Measurements from ENCODE around the gene SGMS1.
"Not testable (repeated sequence)": the region's sequence is repeated elsewhere in the genome, so short reads cannot be mapped to it uniquely, and the experiment has no call there.

SGMS1 gene

DNA sequence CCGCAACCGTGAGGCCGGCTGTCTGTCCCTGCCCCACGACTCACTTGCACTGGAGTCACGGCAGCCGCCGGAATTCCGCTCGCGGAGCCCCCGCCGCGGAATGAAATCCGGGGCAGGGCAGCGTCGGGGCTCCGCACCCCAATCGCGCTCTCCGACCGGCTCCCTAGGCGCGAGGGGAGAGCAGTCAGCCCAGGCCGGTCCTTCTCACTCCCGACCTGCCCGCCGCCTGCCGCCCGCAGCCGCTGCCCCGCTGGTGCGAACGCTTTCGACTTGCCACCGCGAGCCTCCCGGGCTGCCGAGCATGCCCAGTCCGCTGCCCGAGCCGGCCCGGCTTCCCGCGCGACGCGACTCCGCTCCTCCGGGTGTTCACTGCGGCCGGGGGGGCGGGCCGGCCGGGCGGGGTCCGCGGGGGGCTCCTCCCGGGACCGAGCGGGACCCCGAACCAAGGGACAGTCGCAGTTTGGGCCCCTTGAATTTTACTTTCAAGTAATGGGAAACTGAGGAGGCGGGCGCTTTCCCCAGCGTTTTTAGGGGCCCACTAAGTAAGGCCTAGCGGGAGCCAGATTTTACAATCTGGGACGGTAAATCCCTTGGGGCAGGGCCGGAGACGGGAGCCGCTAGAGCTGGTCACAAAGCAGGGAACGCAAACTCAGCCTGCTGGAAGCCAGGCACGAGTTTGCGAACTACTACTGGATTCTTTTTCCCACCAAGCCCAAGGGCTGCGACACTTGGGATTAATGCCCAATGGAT is at the start of gene SGMS1:
Gene SGMS1, minus strand, starts transcription at position 294 of the 750 bp plus-strand sequence. CDS start 279,842 bp downstream, outside the sequence.
- peak; percentile 69 for DNase-seq

DNA sequence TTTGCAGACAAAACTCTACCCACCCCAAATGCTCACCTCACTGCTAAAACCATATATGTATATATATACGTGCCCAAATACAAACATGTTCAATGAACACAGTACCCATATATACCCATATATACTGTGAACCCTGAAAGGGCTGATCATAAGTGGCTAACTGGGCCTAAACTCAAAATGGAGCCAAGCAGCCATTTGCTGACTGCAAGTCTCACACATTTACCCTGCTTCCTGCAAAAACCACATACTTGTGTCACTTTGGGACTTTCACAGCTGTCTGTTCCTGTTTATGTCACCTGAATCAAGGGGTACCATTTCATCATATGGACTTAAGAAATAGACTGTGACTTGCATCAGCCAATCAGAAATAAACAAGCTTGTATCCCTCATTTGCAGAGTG is 48.4 kb upstream of the SGMS1 start:
- not testable (repeated sequence) for DNase-seq

DNA sequence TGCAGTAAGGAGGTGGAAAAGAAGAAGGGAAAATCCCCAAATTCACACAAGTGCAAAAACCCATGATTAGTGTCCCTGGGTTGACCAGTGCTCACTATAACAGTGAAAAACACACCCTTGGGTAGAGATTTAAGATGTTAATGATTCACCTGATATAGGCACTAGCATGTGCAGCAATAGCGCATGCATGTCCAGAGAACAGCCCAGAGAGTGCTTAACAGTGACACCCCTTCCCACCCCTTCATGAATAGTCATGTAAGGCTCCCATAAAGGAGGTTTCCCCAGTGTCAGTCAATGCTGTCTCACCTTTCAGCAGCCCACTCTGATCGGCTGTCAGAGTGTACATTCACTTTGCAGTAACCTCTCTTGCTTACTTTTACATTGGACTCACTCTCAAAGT is 47.9 kb upstream of the SGMS1 start:
- not testable (repeated sequence) for DNase-seq

DNA sequence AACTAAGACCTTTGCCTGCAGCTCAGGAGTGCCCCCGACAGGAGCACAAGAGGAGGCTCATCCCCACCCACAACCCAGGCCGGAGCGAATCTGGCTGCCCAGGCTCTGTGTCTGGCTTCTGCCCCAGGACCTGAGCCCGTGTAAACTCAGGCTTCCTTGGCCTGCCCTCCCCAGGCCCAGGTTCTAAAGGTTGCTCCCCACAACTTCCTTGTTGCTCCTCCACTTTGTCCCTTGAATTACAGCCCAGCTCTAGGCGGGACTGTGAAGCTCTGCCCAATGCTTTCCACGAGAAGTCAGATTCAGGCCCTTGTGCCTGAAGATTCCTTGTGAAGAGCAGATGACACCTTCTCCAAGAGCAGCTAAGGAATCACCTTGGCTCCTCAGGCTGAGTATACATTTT is 46.2 kb upstream of the SGMS1 start:
- not testable (repeated sequence) for DNase-seq

DNA sequence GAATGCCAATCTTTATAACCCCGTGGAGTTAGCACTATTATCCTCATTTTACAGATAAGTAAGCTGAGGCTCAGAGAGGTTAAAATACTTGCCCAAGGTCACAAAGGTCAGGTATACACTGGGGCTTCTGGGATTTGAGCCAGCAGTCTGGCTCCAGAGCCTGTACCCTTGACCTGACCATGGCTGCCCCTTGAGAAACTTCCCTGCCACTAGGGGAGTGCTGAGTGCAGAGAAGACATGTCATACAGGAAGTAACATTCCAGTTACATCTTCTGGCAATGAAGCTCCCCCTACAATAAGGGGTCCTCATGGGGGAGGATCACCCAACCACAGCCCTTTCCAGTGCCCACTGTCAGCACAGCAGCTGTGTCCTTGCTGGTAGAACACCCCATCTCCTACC is 43.6 kb upstream of the SGMS1 start:
- not testable (repeated sequence) for DNase-seq

DNA sequence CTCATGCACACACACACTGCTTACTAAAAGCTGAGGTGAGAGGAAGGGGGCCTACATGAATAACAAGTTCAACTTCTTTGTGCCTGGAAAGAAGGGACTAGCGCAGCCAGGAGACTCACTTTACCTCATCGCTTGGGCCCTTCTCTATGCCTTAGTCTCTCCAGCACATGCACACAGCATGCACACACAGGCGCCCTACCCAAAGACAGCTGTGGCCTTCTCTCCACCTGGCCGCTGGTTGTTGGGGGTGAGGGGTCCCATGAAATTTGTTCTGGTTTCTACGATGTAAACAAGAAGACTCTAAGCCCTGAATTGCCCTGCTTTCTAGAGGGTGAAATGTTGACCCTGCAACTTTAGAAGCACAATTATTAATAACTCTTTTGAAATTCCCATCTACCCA is 38.7 kb upstream of the SGMS1 start:
- not testable (repeated sequence) for DNase-seq

DNA sequence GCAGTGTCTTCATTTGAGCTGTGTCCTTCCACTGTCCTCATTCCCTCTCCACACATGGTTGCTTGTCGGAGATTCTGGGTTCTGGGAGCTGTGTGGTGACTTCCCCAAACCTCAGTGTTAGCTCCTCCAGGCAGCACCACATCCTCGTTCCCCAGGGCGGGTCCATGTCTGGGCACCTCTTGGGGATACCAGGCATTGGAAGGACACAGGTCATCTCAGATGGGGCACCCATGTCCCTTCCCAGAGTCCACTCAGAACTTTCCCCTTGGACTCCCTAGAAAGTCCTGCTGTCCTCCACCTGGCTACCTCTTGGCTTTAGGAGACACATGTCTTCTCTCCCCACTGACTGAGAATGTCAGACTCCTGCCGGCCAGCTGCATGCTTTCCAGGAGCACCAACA is 37.8 kb upstream of the SGMS1 start:
- DNase-seq = not testable (repeated sequence)

DNA sequence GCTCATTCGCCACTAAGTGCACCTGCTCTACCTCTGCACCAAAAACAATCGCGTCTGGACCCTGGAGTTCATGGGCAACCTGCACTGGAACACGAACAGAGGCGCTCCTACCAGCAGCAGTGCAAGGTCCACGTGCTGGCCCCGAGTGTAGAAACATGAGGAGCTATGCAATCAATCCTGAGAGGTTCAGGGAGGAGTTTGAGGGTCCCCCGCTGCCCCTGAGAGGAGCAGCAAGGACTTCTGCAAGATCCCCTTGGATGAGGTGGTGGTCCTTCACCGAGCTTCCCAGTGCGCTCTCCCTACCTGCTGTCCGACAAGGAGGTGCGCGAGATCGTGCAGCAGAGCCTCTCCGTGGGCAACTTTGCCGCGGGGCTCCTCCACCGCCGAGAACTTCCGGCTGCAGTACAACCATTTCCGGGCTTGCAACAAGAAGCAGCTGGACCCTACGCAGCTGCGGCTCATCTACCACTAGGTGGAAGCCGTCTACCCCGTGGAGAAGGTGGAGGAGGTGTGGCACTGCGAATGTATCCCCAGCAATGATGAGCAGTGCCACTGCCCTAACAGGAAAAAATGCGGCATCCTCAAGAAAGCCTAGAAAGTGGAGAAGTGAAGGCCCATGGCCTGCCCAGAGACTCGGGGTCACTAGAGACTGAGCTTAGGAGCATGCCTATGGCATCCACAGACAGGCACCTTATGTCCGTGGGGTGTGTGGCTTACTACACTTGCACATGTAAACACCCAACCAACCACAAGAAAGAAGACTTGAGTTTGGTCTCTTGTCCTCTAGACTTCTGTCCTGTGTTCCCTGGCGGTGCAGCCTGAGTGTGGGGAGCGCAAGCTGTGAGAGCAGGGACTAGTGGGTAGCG is 36.3 kb upstream of the SGMS1 start:
- DNase-seq = not testable (repeated sequence)

DNA sequence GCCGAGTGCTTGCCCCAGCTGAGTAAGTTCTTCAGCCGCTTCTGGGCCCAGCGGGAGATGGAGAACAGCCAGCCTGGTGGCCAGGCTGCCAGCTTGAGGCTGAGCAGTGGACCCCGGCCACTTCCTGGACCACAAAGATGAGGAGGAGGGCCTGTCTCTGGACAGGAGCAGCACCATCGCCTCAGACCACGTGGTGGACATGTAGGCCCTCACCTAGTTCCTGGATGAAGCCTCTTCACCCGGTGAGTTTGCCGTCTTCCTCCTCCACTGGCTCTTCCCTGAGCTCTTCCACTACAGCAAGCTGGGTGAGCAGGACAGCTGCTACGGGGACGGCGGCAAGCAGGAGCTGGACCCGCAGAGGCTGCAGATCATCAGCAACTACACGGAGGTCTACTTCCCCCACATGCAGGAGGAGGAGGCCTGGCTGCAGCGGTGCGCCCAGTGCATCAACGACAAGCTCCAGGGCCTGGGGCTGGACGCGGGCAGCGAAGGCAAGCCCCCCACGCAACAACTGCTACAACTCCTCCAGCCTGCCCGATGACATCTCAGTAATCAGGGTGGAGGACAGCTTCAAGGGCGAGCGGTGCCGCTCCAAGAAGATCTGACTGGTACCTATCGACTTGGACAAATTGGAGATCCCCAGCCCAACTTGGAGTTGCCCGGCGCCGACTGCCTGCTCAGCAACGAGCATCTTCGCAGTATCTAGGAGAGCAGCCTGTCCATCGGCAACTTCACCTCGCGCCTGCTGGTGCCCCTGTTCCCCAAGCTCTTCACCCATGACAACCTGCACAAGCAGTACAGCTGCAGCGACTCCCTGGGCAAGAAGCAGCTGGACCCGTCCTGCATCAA is 35.5 kb upstream of the SGMS1 start:
- DNase-seq = not testable (repeated sequence)

DNA sequence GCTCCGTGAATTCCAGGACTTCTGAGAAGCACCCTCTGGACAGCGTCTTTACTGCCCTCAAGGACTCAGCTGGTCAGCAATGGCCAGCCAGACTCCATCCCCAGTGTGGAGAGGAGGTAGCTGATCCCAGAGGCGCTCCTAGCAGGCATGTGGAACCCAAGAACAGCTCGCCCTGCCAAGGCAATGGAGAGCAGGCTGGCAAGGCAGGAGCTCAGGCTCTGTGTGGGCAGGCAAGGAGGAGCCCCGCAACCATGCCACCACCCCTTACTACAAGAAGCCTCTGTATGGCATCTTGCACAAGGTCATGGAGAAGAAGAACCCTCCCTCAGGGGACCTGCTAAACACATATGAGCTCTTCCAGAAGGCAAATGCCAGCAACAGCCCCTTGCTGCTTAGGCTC is 34.4 kb upstream of the SGMS1 start:
- no peak for DNase-seq

DNA sequence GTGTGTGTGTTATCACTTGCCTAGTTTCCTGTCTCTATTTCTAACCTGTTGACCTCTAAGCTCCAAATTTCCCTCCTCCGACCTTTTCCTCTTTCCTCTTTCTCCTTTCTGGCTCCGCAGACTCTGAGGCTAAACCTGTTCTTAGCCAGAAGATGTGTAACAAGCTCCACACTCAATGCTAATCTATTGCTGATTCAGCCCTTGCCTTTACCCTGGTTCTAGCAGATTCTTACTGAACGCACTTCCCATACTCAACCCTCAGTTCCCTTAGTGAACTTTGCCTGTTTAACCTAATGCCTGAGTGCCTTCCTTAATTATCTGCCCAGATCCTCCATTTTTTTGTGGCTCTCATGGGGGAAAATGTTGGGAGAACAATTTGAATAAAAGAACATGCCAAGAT is 30.0 kb upstream of the SGMS1 start:
- no peak for DNase-seq

DNA sequence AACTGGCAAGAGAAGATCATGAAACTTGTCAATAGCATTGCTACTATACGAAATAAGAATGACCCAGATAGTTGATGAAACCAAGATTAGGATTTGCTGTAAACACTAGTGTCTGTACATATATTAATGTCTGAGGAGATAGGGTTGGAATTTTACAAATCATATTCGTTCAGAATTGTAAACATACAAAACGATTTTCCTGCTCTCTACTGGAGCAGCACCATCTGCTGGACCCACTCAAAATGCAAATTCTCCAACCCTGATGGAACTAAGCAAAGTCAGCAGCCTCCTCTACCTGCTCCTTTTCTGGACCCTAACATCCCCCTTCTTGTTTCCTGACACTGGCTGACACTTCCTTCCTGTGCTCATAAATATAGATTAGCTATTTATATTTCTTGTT is 29.4 kb upstream of the SGMS1 start:
- no peak for DNase-seq

DNA sequence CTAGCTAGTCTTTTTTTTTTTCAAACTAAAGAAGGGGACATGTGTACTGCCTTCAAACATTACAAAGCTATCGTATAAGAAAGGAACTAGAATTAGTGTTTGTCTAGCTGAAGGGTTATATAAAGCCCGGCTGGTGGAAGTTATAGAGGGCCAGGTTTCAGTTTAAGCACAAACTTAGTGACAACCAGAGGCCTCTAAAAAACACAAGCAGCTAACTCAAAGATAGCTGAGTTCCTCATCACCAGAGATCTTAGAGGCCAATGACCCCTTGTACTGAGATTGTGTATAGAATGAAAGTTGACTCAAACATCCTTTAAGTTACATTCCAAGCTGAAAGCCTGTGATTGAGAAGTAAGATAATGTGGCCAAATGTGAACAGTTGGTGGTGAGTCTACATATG is 28.1 kb upstream of the SGMS1 start:
- DNase-seq = no peak

DNA sequence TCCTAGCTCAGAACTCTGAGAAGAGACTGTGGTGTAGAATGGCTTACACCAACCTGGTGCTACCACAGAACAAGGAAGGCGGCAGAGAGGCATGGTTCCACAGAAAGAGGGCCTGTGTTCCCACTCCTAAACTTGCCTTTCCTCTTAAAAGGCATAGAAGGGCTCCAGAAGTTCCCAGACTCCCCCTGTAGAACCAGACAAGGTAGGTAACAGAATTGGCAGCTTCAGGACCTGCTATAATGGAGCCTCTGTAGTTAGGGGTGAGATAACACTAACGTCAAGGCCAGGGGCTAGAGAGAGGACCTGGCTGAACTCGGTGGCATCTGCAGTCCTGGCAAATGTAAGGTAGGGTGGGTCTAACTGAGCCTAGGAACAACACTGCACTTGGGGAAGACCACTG is 26.7 kb upstream of the SGMS1 start:
- no peak for DNase-seq

DNA sequence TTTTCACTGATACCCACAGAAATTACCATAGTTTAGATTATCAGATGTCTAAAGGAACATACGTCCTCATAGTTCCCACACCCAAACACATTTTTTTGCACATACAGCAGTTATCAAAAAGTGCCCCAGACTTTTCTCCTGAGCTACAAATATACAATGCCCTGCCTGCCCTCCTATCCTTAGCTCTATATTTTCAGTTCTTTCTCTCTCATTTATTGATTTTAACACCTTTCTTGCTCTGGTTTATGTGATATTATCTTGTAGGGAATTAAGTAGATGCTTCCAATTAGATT is 25.1 kb upstream of the SGMS1 start:
- no peak for DNase-seq

DNA sequence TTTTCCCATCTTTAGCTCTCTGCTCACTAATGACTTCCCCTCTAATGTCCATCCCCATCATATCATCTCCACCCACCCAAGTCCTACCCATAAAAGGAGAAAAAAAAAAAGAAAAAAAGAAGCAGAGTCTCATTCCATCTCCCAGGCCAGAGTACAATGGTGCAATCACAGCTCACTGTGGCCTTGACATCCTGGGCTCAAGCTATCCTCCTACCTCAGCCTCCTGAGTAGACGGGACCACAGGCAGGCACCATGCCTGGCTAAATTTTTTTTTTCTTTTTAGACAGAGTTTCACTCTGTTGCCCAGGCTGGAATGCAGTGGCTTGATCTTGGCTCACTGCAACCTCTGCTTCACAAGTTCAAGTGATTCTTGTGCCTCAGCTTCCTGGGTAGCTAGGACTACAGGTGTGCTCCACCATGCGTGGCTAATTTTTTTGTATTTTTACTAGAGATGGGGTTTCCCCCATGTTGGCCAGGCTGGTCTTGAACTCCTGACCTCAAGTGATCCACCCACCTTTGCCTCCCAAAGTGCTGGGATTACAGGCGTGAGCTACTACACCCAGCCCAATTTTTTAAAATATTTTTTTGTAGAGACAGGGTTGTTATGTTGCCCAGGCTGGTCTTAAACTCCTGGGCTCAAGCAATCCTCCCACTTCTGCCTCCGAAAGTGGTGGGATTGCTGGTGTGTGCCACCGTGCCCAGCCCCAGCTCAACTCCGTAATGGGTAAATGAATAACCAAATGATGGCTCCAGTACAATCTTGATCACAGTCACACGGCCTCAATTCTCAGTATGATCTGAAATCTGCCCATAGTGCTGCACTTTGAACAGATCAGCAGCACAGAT is 24.6 kb upstream of the SGMS1 start:
- DNase-seq = no peak

DNA sequence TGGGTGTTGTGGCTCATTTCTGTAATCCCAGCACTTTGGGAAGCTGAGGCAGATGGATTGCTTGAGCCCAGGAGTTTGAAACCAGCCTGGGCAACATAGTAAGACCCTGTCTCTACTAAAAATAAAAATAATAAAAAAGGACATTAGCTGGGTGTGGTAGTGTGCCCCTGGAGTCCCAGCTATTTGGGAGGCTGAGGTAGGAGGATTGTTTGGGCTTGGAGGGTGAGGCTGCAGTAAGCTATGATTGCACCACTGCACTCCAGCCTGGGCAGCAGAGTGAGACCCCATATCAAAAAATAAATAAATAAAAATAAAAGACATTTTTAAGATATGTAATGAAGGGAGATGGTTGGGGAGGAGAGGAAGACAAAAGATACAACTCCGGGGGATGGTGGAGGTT is 23.6 kb upstream of the SGMS1 start:
- not testable (repeated sequence) for DNase-seq

DNA sequence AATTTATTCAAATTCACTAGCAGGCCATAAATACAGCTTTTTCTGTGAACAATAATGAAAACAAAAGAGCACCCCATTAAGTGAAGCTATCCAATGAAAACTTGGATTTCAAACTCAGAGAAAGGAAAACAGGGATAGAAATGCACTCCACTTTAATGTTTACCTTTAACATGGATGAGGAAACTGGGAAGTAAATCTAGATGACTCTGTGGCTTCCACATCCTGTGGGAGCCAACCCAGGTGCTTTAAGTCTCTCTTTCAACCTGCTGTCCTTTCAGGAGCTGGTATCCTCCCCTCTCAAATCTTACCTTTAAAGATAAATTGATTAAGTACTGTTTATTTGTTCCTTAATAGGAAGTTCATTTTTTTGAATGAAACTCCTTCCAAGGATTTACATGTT is 21.5 kb upstream of the SGMS1 start:
- DNase-seq = no peak

DNA sequence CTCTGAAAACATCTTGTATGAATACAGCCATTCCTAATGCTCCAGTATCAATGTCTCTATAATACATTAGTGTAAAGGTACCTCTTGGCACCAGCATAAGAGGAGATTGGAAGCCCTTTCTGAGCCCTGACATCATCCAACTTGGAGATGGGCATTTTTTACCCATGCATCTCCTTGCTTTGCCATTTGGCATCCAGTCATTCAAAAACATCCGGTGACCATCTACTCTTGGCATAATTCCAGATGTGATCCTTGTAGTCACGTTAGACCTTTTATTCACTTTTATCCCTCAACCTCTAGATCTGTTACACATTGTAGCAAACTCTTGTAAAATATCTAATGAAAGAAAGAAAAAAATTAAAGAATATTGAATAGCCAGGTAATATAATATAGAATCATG is 17.9 kb upstream of the SGMS1 start:
- DNase-seq = no peak

DNA sequence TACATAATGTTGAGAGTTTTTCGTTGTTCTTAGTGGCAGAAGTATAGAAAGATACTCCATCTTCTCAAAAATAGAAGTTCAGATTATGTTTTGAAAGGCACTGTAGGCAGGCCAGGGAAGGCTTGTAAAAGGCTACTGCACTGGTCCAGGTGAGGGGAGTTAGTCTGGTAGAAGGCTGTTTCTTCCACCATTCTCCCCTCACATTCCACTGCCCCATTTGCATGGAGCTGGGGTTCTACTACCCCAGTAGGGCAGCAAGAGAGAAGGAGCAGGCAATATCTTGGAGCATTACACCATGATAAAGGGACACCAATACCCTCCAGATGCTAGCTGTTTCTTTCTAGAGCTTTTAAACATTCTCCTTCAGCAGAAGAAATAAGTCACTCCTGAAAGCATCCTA is 16.5 kb upstream of the SGMS1 start:
- no peak for DNase-seq

DNA sequence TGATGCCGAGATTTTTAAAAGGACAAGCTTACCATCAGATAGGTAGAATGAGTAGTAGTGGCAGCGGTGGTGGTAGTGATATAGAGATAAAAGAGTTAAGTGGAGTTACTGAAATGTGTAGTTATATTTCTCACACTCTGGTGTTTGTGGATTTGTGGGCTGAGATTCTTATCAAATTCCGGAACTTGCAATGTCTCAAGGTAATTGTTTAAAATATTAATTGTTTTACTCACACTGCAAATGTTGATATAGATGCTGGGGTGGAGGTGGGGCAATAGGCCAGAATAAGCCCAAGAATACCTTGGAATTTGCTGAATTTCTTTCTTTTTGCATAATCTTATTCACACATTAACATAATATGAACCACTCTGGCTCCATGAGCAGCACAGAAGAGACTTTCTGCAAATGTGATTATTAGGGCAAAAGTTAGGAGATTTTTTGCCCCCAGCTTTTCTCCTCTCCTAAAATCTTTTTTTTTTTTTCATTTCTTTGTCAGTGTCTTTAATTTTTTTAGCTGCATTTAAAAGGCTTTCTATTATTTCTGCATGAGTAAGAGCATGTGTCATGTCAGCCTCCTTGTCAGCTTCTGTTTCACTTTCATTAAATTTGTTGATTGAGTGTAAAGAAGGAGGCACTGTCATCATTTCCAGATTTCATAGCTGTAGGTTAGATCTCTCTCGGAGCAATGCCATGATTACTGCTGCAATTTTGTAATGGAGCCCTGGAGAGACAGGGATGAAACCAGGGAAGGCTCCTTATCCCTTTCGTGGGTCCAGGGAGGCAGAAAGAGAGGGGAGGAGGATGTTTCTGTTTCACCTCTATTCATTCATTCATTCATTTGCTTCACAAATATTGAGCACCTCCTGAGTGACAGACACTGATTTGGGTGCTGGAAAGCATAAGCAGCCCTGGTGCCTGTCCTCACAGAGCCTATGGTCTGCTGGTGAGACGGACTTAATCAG is 13.1 kb upstream of the SGMS1 start:
- peak; percentile 49 for DNase-seq

Measured in NCI-H2171 treated with DMSO at 0.1 percent for 48 hours (cell line).